ENCODE data around the gene CEACAM5.
"Not testable (repeated sequence)": the region's sequence is repeated elsewhere in the genome, so short reads cannot be mapped to it uniquely, and the experiment has no call there.

The CEACAM5 gene

GRCh38 chr19:41748012-41748411 is 39.6 kb downstream of the CEACAM5 start:
- ChIA-PET CTCF (interaction anchor here (0.6 to 7.1 kb wide), 12 partner anchors 9 to 376 kb away, joined by 3 to 121 read pairs (median 6); partner anchors contain the start of gene CEACAM5), POLR2A (no interaction called here)
- Histone ChIP-seq H3K9me3 (ENCODE audit: control insufficient read depth, insufficient read depth, low read depth, low read length) (no peaks in the 10 kb centered on the region), H3K27ac (ENCODE audit: extremely low read depth, low read depth, low read length) (no peak overlapping the region), H3K4me3 (ENCODE audit: low read depth, low read length) (no peak overlapping the region), H3K36me3 (ENCODE audit: control insufficient read depth in 2 of 2, insufficient read depth in 1 of 2, low read length in 2 of 2) (no peaks in the 10 kb centered on the region), H3K4me1 (ENCODE audit: control insufficient read depth, insufficient read depth, low read length) (peaks cover 8% of the 10 kb centered on the region; the same call in 1 of the 2 replicates)
- TF ChIP-seq ZNF366 (tag by site-specific recombination; conservative IDR thresholded peaks at IDR 0.05) = peak; percentile 89
- TF ChIP-seq ZNF843 (tag by site-specific recombination; IDR thresholded peaks at IDR 0.05) = no peak
- TF ChIP-seq ZNF132 (tag by site-specific recombination; IDR thresholded peaks at IDR 0.05; ENCODE audit: borderline replicate concordance) = no peak
- TF ChIP-seq ZFP37 (tag by site-specific recombination; IDR thresholded peaks at IDR 0.05) = no peak

GRCh38 chr19:41750248-41751134 is 42.1 kb downstream of the CEACAM5 start:
- H3K36me3 ChIP-seq (ENCODE audit: control insufficient read depth in 2 of 2, insufficient read depth in 1 of 2, low read length in 2 of 2); POLR2A ChIA-PET; H3K9me3 ChIP-seq (ENCODE audit: control insufficient read depth, insufficient read depth, low read depth, low read length); H3K4me1 ChIP-seq (ENCODE audit: control insufficient read depth, insufficient read depth, low read length); H3K4me3 ChIP-seq (ENCODE audit: low read depth, low read length); H3K27ac ChIP-seq (ENCODE audit: extremely low read depth, low read depth, low read length): not testable (repeated sequence)
- 0 out of 2 replicates have a peak, but pooled peaks have one; percentile 28 for TF ChIP-seq EGR2 (tag by site-specific recombination; IDR thresholded peaks at IDR 0.05; ENCODE audit: low read depth)
- TF ChIP-seq ZFHX2 (tag by site-specific recombination; conservative IDR thresholded peaks at IDR 0.05) = 0 out of 2 replicates have a peak, but pooled peaks have one; percentile 23
- peak; percentile 89 for TF ChIP-seq PRDM10 (tag by site-specific recombination; IDR thresholded peaks at IDR 0.05)
- peak; percentile 64; the same call in 1 of the 2 replicates for TF ChIP-seq GLIS1 (tag by site-specific recombination; IDR thresholded peaks at IDR 0.05)
- CTCF ChIA-PET = interaction anchor here (0.6 to 8.4 kb wide), 17 partner anchors 14 to 426 kb away, joined by 3 to 226 read pairs (median 15); partner anchors contain the start of gene CEACAM3

GRCh38 chr19:41753159-41753558 is 44.7 kb downstream of the CEACAM5 start:
- Histone ChIP-seq H3K4me3 (ENCODE audit: low read depth, low read length) (no peak overlapping the region), H3K4me1 (ENCODE audit: control insufficient read depth, insufficient read depth, low read length) (peaks cover 6% of the 10 kb centered on the region; the same call in 1 of the 2 replicates), H3K27ac (ENCODE audit: extremely low read depth, low read depth, low read length) (no peak overlapping the region), H3K36me3 (ENCODE audit: control insufficient read depth in 2 of 2, insufficient read depth in 1 of 2, low read length in 2 of 2) (no peaks in the 10 kb centered on the region), H3K9me3 (ENCODE audit: control insufficient read depth, insufficient read depth, low read depth, low read length) (no peaks in the 10 kb centered on the region)
- ChIA-PET CTCF (interaction anchor here (0.5 to 8.4 kb wide), 89 partner anchors 8 to 1999 kb away, joined by 3 to 226 read pairs (median 5); partner anchors contain the start of genes CEACAM3, CEACAM7 and RABAC1), POLR2A (interaction anchor here (0.7 to 1.2 kb wide), 2 partner anchors 30 to 68 kb away, joined by 3 read pairs; no protein-coding TSS in a partner anchor)
- TF ChIP-seq ZNF654 (tag by site-specific recombination; IDR thresholded peaks at IDR 0.05; ENCODE audit: low read depth) = peak; percentile 33
- no peak for TF ChIP-seq ZNF571 (tag by site-specific recombination; IDR thresholded peaks at IDR 0.05)
- 0 out of 2 replicates have a peak, but pooled peaks have one; percentile 23 for TF ChIP-seq CTCF (tag by site-specific recombination; IDR thresholded peaks at IDR 0.05)
- TF ChIP-seq ZNF140 (tag by site-specific recombination; IDR thresholded peaks at IDR 0.05) = no peak
- TF ChIP-seq FEZF1 (tag by site-specific recombination; IDR thresholded peaks at IDR 0.05) = no peak
- no peak for TF ChIP-seq ZNF18 (tag by site-specific recombination; IDR thresholded peaks at IDR 0.05)
- no peak for TF ChIP-seq ZNF560 (tag by site-specific recombination; IDR thresholded peaks at IDR 0.05; ENCODE audit: borderline replicate concordance)
- TF ChIP-seq ZNF660 (tag by site-specific recombination; IDR thresholded peaks at IDR 0.05) = peak; percentile 73; the same call in 1 of the 2 replicates
- TF ChIP-seq IKZF3 (tag by site-specific recombination; IDR thresholded peaks at IDR 0.05) = no peak
- TF ChIP-seq GLIS1 (tag by site-specific recombination; IDR thresholded peaks at IDR 0.05) = peak; percentile 42; the same call in 1 of the 2 replicates
- no peak for TF ChIP-seq ZSCAN4 (tag by site-specific recombination; IDR thresholded peaks at IDR 0.05)
- TF ChIP-seq ZBTB8A (tag by site-specific recombination; IDR thresholded peaks at IDR 0.05) = no peak
- 0 out of 2 replicates have a peak, but pooled peaks have one; percentile 20 for TF ChIP-seq ZNF561 (tag by site-specific recombination; IDR thresholded peaks at IDR 0.05; ENCODE audit: borderline replicate concordance)
- TF ChIP-seq GFI1B (tag by site-specific recombination; IDR thresholded peaks at IDR 0.05) = no peak

Data from HEK293 (cell line).